ENCODE measurements around the gene TTC21A. TPM values are rescaled to one million over a fixed set of nuclear protein-coding genes. Genes with fewer than 3 reads are reported as not detected.
A peak's percentile ranks its signal among the peaks of the same experiment; 100 is the strongest.

TTC21A gene
- total and polyA plus RNA-seq, 11 donors: 0.72 to 4.8 (median 1.9) TPM

DNA sequence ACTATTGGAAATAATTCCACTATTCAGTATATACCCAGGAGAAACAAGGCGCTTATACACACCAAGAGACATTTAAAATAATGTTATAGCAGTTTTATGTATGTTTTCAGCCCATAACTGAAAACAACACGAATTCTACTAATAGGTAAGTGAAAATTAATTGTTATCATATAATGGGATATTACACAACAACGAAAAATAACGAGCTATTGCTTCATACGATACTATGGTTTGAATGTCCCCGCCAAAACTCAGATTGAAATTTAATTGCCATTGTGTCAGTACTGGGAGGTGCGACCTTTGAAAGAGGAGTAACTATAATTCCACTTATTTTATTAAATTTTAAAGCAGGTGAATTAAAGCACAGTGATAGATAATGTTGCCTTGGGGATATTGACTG is 49.9 kb downstream of the TTC21A start:
- 89 to 94% (median 94%) methylated on average over 7 of the region's 7 CpGs for WGBS, 4 donors
- H3K27ac ChIP-seq: no peak overlapping the region
- no peaks in the 10 kb centered on the region for H3K9me3 ChIP-seq
- intact Hi-C loops (cut with DNase I): no loop called here
- peaks cover 0 to 14% (median 8%) of the 10 kb centered on the region in 12 donors for H3K4me1 ChIP-seq
- TF ChIP-seq, protein P1, sequence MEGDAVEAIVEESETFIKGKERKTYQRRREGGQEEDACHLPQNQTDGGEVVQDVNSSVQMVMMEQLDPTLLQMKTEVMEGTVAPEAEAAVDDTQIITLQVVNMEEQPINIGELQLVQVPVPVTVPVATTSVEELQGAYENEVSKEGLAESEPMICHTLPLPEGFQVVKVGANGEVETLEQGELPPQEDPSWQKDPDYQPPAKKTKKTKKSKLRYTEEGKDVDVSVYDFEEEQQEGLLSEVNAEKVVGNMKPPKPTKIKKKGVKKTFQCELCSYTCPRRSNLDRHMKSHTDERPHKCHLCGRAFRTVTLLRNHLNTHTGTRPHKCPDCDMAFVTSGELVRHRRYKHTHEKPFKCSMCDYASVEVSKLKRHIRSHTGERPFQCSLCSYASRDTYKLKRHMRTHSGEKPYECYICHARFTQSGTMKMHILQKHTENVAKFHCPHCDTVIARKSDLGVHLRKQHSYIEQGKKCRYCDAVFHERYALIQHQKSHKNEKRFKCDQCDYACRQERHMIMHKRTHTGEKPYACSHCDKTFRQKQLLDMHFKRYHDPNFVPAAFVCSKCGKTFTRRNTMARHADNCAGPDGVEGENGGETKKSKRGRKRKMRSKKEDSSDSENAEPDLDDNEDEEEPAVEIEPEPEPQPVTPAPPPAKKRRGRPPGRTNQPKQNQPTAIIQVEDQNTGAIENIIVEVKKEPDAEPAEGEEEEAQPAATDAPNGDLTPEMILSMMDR (IDR thresholded peaks at IDR 0.05): no peak
- no peak for TF ChIP-seq POLR2A (IDR thresholded peaks at IDR 0.05)
- H3K4me3 ChIP-seq: no peak overlapping the region
- ATAC-seq (no peak), DNase-seq (no peak)
- H3K27me3 ChIP-seq: no peaks in the 10 kb centered on the region
- H3K36me3 ChIP-seq: no peaks in the 10 kb centered on the region

DNA sequence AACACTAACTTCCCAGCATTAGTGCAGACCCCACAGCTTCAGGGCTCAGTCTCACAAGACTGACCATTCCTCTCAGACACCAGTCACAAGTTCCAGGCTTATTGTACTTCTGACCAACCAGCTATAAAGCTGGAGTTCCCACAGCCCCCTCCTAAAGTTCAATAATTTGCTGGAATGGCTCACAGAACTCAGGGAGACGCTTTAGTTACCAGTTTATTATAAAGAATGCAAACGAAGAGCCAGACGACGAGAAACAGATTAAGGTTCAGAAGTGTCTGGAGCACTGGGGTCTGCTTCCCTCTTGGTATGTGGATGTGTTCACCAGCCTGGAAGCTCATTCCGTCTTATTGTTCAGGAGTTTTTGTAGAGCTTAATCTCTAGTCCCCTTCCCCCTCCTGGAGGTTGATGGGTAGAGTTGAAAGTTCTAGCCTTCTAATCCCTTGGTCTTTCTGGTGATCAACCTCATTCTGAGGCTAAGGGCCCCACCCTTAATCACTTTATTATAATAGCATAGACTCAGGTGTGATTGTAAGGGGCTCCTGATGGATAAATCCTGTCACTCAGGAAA is 50.8 kb downstream of the TTC21A start:
- H3K4me3 ChIP-seq: no peak overlapping the region
- no peak overlapping the region for H3K27ac ChIP-seq
- DNase-seq: no peak
- peaks cover 0 to 2% (median 0%) of the 10 kb centered on the region in 12 donors for H3K9me3 ChIP-seq
- intact Hi-C loops (cut with DNase I): no loop called here
- no peak for TF ChIP-seq POLR2A (IDR thresholded peaks at IDR 0.05)
- TF ChIP-seq, protein P1 (IDR thresholded peaks at IDR 0.05): no peak
- no peaks in the 10 kb centered on the region for H3K27me3 ChIP-seq
- H3K4me1 ChIP-seq: peaks cover 0 to 14% (median 7%) of the 10 kb centered on the region in 12 donors
- H3K36me3 ChIP-seq: no peaks in the 10 kb centered on the region
- WGBS, 4 donors: 59 to 76% (median 67%) methylated on average over 5 of the region's 5 CpGs
- no peak for ATAC-seq

GRCh38 chr3:39164414-39164813 is 56.9 kb downstream of the TTC21A start:
- intact Hi-C loops (cut with DNase I): no loop called here
- 91 to 95% (median 94%) methylated on average over 3 of the region's 3 CpGs for WGBS, 4 donors
- no peak overlapping the region for H3K4me3 ChIP-seq
- DNase-seq (no peak), ATAC-seq (no peak)
- peaks cover 0 to 32% (median 4%) of the 10 kb centered on the region in 12 donors for H3K4me1 ChIP-seq
- H3K9me3 ChIP-seq: peaks cover 0 to 3% (median 0%) of the 10 kb centered on the region in 12 donors
- H3K27ac ChIP-seq: no peak overlapping the region
- no peaks in the 10 kb centered on the region for H3K27me3 ChIP-seq
- TF ChIP-seq, protein P1 (IDR thresholded peaks at IDR 0.05): no peak
- TF ChIP-seq POLR2A (IDR thresholded peaks at IDR 0.05): no peak
- H3K36me3 ChIP-seq: no peaks in the 10 kb centered on the region

DNA sequence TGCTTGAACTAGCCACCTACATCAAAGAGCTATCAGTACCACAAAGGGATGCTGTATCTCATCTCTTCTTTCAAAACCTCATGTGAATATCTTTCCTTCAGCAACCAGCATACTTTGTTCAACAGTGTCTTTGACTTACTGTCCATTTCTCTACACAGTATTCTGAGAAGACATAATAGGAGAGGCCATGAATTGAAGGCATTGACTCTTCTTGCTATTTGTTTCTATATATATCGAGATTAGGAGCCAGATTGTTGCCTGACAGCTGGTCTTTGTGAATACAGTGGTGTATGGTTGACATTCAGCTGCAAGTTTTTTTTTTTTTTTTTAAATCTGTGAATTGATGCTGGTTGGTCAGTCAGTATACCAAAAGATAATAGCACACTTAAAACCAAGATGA is 58.0 kb downstream of the TTC21A start:
- Histone ChIP-seq H3K9me3 (peaks cover 0 to 3% (median 0%) of the 10 kb centered on the region in 12 donors), H3K4me1 (peaks cover 0 to 33% (median 4%) of the 10 kb centered on the region in 12 donors), H3K27me3 (no peaks in the 10 kb centered on the region), H3K4me3 (no peak overlapping the region), H3K36me3 (no peaks in the 10 kb centered on the region), H3K27ac (peak overlapping the region in 2 of 12 donors; percentile 30 to 59)
- TF ChIP-seq, protein P1 (IDR thresholded peaks at IDR 0.05): no peak
- 71 to 77% (median 72%) methylated on average over 1 of the region's 1 CpG for WGBS, 4 donors
- no peak for DNase-seq
- intact Hi-C loops (cut with DNase I): no loop called here
- no peak for ATAC-seq
